RWPE2 (cell line): Measurements from ENCODE around the gene DNAJB14.

Experiments
- ATAC-seq: fragments of 200-7000 bp; cut with Tn5 transposase; 3 replicates; pipeline ENCODE4 v1.9.1; 2021; ENCODE audit warnings: low read depth
- DNase-seq: peaks from one replicate; pipeline ENCODE4 v3.0.0-alpha.2; 2020; ENCODE audit warnings: low spot score
- H3K27ac ChIP-seq: fragments of 450-650 bp; 2 replicates; pipeline ENCODE4 v1.5.1; 2017; ENCODE audit warnings: mild to moderate bottlenecking; ENCODE audit not compliant: poor library complexity, severe bottlenecking
- H3K27me3 ChIP-seq: fragments of 250-450 bp; sonication (Bioruptor Pico); 2 replicates; pipeline ENCODE4 v1.5.1; 2021; ENCODE audit warnings: mild to moderate bottlenecking, moderate library complexity; ENCODE audit not compliant: insufficient read depth, poor library complexity, severe bottlenecking
- H3K36me3 ChIP-seq: fragments of 250-450 bp; sonication (Bioruptor Pico); 2 replicates; pipeline ENCODE4 v1.5.1; 2020; ENCODE audit warnings: low read depth, mild to moderate bottlenecking, moderate library complexity
- H3K4me1 ChIP-seq: fragments of 250-450 bp; sonication (Bioruptor Pico); 2 replicates; pipeline ENCODE4 v1.5.1; 2021; ENCODE audit warnings: mild to moderate bottlenecking, moderate library complexity; ENCODE audit not compliant: insufficient read depth, poor library complexity, severe bottlenecking
- H3K4me3 ChIP-seq: fragments of 250-450 bp; sonication (Bioruptor Pico); 2 replicates; pipeline ENCODE4 v1.5.1; 2021; ENCODE audit warnings: mild to moderate bottlenecking, moderate library complexity; ENCODE audit not compliant: severe bottlenecking
- H3K9me3 ChIP-seq: fragments of 250-450 bp; sonication (Bioruptor Pico); 2 replicates; pipeline ENCODE4 v1.5.1; 2021; ENCODE audit warnings: mild to moderate bottlenecking, moderate library complexity; ENCODE audit not compliant: severe bottlenecking
- CTCF ChIP-seq: fragments of 450-650 bp; IDR thresholded peaks from one replicate; pipeline ENCODE4 v1.5.1; 2017; ENCODE audit warnings: mild to moderate bottlenecking, moderate library complexity; ENCODE audit not compliant: poor library complexity, severe bottlenecking

The DNAJB14 gene

GRCh38 chr4:99927566-99927965, 18.9 kb downstream of the DNAJB14 start:
- DNase-seq (no peak), ATAC-seq (no peak)
- TF ChIP-seq CTCF = no peak
- no peak overlapping the region for H3K27ac ChIP-seq
- H3K4me1 ChIP-seq = no peaks in the 10 kb centered on the region
- H3K36me3 ChIP-seq = peaks cover 67% of the 10 kb centered on the region
- no peak overlapping the region for H3K4me3 ChIP-seq
- H3K9me3 ChIP-seq = no peaks in the 10 kb centered on the region
- H3K27me3 ChIP-seq = no peaks in the 10 kb centered on the region

- H3K27me3 ChIP-seq = no peaks in the 10 kb centered on the region
- no peaks in the 10 kb centered on the region for H3K4me1 ChIP-seq
- no peaks in the 10 kb centered on the region for H3K9me3 ChIP-seq
- peaks cover 87% of the 10 kb centered on the region for H3K36me3 ChIP-seq
- H3K4me3 ChIP-seq = no peak overlapping the region
- no peak for TF ChIP-seq CTCF
- H3K27ac ChIP-seq = no peak overlapping the region
- ATAC-seq (no peak), DNase-seq (no peak)
Measured at GRCh38 chr4:99921174-99921573, 25.2 kb downstream of the DNAJB14 start.

- DNase-seq (no peak), ATAC-seq (no peak)
- H3K27me3 ChIP-seq = no peaks in the 10 kb centered on the region
- no peaks in the 10 kb centered on the region for H3K9me3 ChIP-seq
- peaks cover 78% of the 10 kb centered on the region for H3K36me3 ChIP-seq
- TF ChIP-seq CTCF = no peak
- no peak overlapping the region for H3K27ac ChIP-seq
- H3K4me1 ChIP-seq = no peaks in the 10 kb centered on the region
- H3K4me3 ChIP-seq = no peak overlapping the region
Measured at GRCh38 chr4:99918656-99919055, 27.8 kb downstream of the DNAJB14 start.

- ATAC-seq (no peak), DNase-seq (no peak)
- no peaks in the 10 kb centered on the region for H3K4me1 ChIP-seq
- H3K27me3 ChIP-seq = no peaks in the 10 kb centered on the region
- H3K27ac ChIP-seq = no peak overlapping the region
- H3K4me3 ChIP-seq = no peak overlapping the region
- no peaks in the 10 kb centered on the region for H3K9me3 ChIP-seq
- no peak for TF ChIP-seq CTCF
- peaks cover 69% of the 10 kb centered on the region for H3K36me3 ChIP-seq
Measured at GRCh38 chr4:99917575-99917974, 28.8 kb downstream of the DNAJB14 start.

GRCh38 chr4:99915449-99915848, 31.0 kb downstream of the DNAJB14 start:
- no peak overlapping the region for H3K27ac ChIP-seq
- H3K36me3 ChIP-seq = peaks cover 52% of the 10 kb centered on the region
- H3K4me3 ChIP-seq = no peak overlapping the region
- ATAC-seq = no peak
- H3K4me1 ChIP-seq = no peaks in the 10 kb centered on the region
- TF ChIP-seq CTCF = no peak
- no peaks in the 10 kb centered on the region for H3K9me3 ChIP-seq
- DNase-seq = no peak
- H3K27me3 ChIP-seq = no peaks in the 10 kb centered on the region
